Measurements from ENCODE around the gene LRIT3. TPM values are rescaled to one million over a fixed set of nuclear protein-coding genes. Genes with fewer than 3 reads are reported as not detected.
A peak's percentile ranks its signal among the peaks of the same experiment; 100 is the strongest.

Gene LRIT3
- total RNA-seq, 2 experiments from 2014 or later: 0.11 to 0.13 TPM

DNA sequence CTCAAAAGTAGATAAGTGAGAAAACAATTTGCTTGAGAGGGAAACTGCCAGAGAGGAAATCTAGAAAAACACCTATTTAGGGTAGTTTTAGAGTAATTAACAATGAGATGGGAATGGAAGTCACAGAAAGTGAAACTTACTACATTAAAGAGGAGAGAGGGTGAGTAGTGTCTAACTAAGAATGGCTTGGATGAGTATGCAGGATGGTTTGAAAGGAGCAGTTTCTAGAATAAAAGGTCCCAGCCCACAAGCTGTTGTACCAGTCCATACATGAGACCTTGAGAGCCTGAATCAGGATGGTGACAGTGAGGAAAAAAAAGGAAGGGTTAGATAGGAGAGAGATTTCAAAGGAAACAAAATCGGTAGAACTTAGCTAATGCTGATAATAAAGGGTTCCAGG lies 31.0 kb upstream of the LRIT3 start:
- Histone ChIP-seq H3K36me3 (ENCODE audit: insufficient read depth, low read length) (peaks cover 50% of the 10 kb centered on the region), H3K79me2 (ENCODE audit: insufficient read depth, low read depth, low read length) (peaks cover 31% of the 10 kb centered on the region), H3K27ac (ENCODE audit: low read depth, low read length, poor library complexity, severe bottlenecking) (no peak overlapping the region), H3K4me2 (ENCODE audit: low read length) (peak overlapping the region; percentile 67), H3K4me1 (ENCODE audit: insufficient read depth, low read length, poor library complexity, severe bottlenecking) (peaks cover 22% of the 10 kb centered on the region), H3K9me3 (ENCODE audit: low read length) (no peaks in the 10 kb centered on the region), H4K20me1 (ENCODE audit: insufficient read depth, low read length) (0 out of 2 replicates have a peak, but pooled peaks cover 7% of the 10 kb centered on the region), H2AFZ (ENCODE audit: low read length) (no peak overlapping the region), H3K9me2 (ENCODE audit: insufficient read depth, low read length) (no peaks in the 10 kb centered on the region), H3K4me3 (ENCODE audit: low read depth, low read length, poor library complexity, severe bottlenecking) (peak overlapping the region; percentile 83)
- no peak for DNase-seq (ENCODE audit: low spot score)
- TF ChIP-seq EZH2phosphoT487 (IDR thresholded peaks at IDR 0.05; ENCODE audit: borderline replicate concordance, low read depth, low read length): no peak
- TF ChIP-seq, protein P1, sequence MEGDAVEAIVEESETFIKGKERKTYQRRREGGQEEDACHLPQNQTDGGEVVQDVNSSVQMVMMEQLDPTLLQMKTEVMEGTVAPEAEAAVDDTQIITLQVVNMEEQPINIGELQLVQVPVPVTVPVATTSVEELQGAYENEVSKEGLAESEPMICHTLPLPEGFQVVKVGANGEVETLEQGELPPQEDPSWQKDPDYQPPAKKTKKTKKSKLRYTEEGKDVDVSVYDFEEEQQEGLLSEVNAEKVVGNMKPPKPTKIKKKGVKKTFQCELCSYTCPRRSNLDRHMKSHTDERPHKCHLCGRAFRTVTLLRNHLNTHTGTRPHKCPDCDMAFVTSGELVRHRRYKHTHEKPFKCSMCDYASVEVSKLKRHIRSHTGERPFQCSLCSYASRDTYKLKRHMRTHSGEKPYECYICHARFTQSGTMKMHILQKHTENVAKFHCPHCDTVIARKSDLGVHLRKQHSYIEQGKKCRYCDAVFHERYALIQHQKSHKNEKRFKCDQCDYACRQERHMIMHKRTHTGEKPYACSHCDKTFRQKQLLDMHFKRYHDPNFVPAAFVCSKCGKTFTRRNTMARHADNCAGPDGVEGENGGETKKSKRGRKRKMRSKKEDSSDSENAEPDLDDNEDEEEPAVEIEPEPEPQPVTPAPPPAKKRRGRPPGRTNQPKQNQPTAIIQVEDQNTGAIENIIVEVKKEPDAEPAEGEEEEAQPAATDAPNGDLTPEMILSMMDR (conservative IDR thresholded peaks at IDR 0.05; ENCODE audit: low read length): no peak
- POLR2A ChIA-PET: interaction anchor here (0.7 to 2.1 kb wide), 4 partner anchors 8 to 388 kb away, joined by 3 to 9 read pairs (median 4); no protein-coding TSS in a partner anchor
- CTCF ChIA-PET (ENCODE audit: unreplicated experiment): no interaction called here
- intact Hi-C loops (cut with micrococcal nuclease; ENCODE audit: unreplicated experiment): loop anchor here (5.0 to 10.0 kb wide), 3 partner anchors 90 to 378 kb away; partner anchors contain the start of genes CASP6 and ELOVL6
- BruUV-seq (replicated peaks): no TSS peak

DNA sequence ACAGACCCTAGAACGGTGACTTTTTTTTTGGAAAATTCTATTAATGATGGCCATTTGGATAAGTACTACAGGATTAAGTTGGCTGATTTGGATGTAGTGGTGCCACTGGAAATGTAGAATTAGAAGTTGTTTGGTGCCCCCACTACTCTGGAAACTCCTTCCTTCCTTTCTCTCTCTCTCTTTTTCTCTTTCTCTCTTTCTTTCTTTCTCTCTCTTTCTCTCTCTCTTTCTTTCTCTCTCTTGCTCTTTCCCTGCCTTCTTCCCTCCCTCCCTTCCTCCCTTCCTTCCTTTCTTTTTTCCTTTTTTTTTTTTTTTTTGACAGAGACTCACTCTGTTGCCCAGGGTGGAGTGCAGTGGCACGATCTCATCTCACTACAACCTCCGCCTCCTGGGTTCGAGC lies 29.6 kb upstream of the LRIT3 start:
- H3K4me3 ChIP-seq (ENCODE audit: low read depth, low read length, poor library complexity, severe bottlenecking): no peak overlapping the region
- CTCF ChIA-PET (ENCODE audit: unreplicated experiment): no interaction called here
- POLR2A ChIA-PET: interaction anchor here (0.6 kb wide), 1 partner anchor 111 kb away, joined by 3 read pairs; no protein-coding TSS in a partner anchor
- BruUV-seq (replicated peaks): no TSS peak
- 0 out of 2 replicates have a peak, but pooled peaks cover 7% of the 10 kb centered on the region for H4K20me1 ChIP-seq (ENCODE audit: insufficient read depth, low read length)
- no peak for DNase-seq (ENCODE audit: low spot score)
- H3K4me2 ChIP-seq (ENCODE audit: low read length): peak overlapping the region; percentile 67; the same call in 1 of the 2 replicates
- no peak overlapping the region for H2AFZ ChIP-seq (ENCODE audit: low read length)
- H3K27ac ChIP-seq (ENCODE audit: low read depth, low read length, poor library complexity, severe bottlenecking): no peak overlapping the region
- TF ChIP-seq EZH2phosphoT487 (IDR thresholded peaks at IDR 0.05; ENCODE audit: borderline replicate concordance, low read depth, low read length): no peak
- TF ChIP-seq, protein P1 (conservative IDR thresholded peaks at IDR 0.05; ENCODE audit: low read length): no peak
- intact Hi-C loops (cut with micrococcal nuclease; ENCODE audit: unreplicated experiment): loop anchor here (5.0 to 10.0 kb wide), 3 partner anchors 91 to 377 kb away; partner anchors contain the start of genes CASP6 and ELOVL6
- H3K9me3 ChIP-seq (ENCODE audit: low read length): no peaks in the 10 kb centered on the region
- H3K36me3 ChIP-seq (ENCODE audit: insufficient read depth, low read length): peaks cover 64% of the 10 kb centered on the region
- peaks cover 22% of the 10 kb centered on the region for H3K4me1 ChIP-seq (ENCODE audit: insufficient read depth, low read length, poor library complexity, severe bottlenecking)
- H3K9me2 ChIP-seq (ENCODE audit: insufficient read depth, low read length): no peaks in the 10 kb centered on the region
- H3K79me2 ChIP-seq (ENCODE audit: insufficient read depth, low read depth, low read length): peaks cover 31% of the 10 kb centered on the region

DNA sequence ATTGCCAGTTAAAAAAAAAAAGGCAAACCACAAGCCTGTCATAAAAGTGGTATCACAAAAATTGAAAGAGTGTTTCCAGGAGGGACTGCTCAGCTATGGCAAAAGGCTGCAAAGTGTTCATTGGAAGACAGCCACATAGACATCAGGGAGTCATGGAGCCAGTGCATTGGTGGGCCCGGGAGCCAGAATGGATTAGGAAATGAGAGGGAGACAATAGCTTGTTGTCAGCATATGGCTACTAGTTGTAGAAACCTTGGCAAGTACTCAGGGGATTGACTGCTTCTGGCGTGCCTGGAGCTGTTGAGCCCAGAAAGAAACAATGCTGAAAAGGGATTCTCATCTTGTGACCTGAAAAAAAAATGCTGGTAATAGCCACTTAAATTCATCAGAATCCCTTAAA lies 27.3 kb upstream of the LRIT3 start:
- POLR2A ChIA-PET: interaction anchor here (0.6 to 0.8 kb wide), 2 partner anchors 36 to 129 kb away, joined by 3 read pairs; no protein-coding TSS in a partner anchor
- Histone ChIP-seq H3K27ac (ENCODE audit: low read depth, low read length, poor library complexity, severe bottlenecking) (no peak overlapping the region), H3K9me2 (ENCODE audit: insufficient read depth, low read length) (no peaks in the 10 kb centered on the region), H3K9me3 (ENCODE audit: low read length) (no peaks in the 10 kb centered on the region), H4K20me1 (ENCODE audit: insufficient read depth, low read length) (0 out of 2 replicates have a peak, but pooled peaks cover 7% of the 10 kb centered on the region), H3K36me3 (ENCODE audit: insufficient read depth, low read length) (peaks cover 85% of the 10 kb centered on the region), H3K4me2 (ENCODE audit: low read length) (no peak overlapping the region), H3K4me3 (ENCODE audit: low read depth, low read length, poor library complexity, severe bottlenecking) (no peak overlapping the region), H3K4me1 (ENCODE audit: insufficient read depth, low read length, poor library complexity, severe bottlenecking) (peaks cover 17% of the 10 kb centered on the region), H2AFZ (ENCODE audit: low read length) (no peak overlapping the region), H3K79me2 (ENCODE audit: insufficient read depth, low read depth, low read length) (peaks cover 30% of the 10 kb centered on the region)
- no peak for DNase-seq (ENCODE audit: low spot score)
- intact Hi-C loops (cut with micrococcal nuclease; ENCODE audit: unreplicated experiment): no loop called here
- no TSS peak for BruUV-seq (replicated peaks)
- TF ChIP-seq EZH2phosphoT487 (IDR thresholded peaks at IDR 0.05; ENCODE audit: borderline replicate concordance, low read depth, low read length): no peak
- TF ChIP-seq, protein P1 (conservative IDR thresholded peaks at IDR 0.05; ENCODE audit: low read length): no peak
- CTCF ChIA-PET (ENCODE audit: unreplicated experiment): no interaction called here

Data from OCI-LY7 (cell line).